GM21723 (cell line): ENCODE results near the gene TCTA.
"Not testable (repeated sequence)": the region's sequence is repeated elsewhere in the genome, so short reads cannot be mapped to it uniquely, and the experiment has no call there.

Experiments
- ATAC-seq: cut with Tn5 transposase; IDR thresholded peaks from one replicate; pipeline ENCODE4 v1.9.1; 2021; ENCODE audit warnings: mild to moderate bottlenecking, moderate library complexity; ENCODE audit not compliant: unreplicated experiment

TCTA gene

GRCh38 chr3:49411968-49412631, at the start of gene TCTA, which contains the start of gene RHOA:
Gene TCTA (plus strand): TSS chr3:49412423. CDS start chr3:49412427, 4 bp downstream.
Gene RHOA (minus strand): TSS chr3:49411976. CDS start chr3:49375589, 36,387 bp downstream.
- ATAC-seq, result peak; percentile 71

DNA sequence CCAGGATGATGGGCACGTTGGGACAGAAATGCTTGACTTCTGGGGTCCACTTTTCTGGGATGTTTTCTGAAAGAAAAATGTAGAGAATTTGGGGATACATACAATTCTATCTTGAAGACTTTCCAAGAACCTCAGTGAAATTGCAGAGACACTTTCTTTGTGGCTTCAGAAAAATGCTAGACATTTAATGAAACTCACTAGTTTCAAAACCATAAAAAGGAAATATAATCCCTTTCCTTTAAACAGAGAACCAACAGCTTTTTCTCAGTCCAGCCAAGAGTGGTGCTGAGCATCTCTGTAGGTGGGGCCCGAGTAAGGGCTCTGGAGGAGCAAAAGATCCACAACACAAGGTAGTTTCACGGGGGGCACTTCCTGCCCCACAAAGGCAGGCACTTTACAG, 49.7 kb upstream of the TCTA start:
- no peak for ATAC-seq

DNA sequence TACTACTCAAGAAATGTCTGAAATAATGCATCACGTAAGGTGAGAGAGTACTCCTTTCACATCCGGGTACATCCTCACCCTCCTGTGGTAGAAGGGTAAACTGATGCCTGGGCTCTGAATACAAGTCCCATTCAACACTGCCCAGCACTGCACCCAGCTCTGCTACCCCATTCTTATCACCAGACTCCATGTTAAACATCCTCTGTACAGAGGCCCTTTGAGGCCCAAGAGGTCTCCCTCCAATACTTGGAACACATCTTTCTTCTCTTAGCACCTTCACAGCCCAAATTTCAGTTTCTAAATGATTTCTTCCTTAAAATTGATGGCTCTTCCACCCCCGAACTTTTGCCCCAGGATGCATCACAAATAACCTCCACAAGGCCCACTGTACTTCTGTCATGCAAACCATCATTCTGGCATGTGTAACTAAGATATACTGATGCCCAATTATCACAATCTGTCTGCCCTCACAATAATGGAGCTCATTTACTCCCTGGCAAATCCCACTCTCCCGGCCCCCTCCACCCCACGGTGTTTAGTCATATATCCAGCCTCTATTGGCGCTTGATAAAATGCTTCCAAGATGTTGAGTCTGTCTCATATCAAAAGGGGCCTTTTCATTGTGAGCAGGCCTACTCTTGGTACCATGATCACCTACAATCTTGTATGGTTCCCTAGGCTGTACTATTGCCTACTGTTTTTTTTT, 41.5 kb upstream of the TCTA start:
- ATAC-seq, result no peak

DNA sequence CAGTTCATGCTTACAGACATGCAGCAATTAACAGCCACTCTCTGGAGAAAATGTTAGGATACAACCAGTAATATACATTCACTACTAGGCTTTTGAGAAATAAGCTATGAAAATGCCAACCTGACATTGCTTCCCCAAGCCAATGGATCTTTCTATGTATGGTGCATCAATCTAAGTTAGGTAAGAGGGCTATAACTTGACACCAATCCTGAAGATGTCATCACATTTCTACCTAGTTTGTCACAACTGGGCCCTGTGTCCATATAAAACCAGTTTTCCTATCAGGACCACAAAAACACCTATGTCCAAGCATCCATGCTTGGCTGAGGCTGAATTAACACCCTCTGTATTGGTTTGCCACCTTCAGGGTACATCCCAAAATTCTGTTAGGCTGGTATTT, 40.3 kb upstream of the TCTA start:
- ATAC-seq, result no peak

DNA sequence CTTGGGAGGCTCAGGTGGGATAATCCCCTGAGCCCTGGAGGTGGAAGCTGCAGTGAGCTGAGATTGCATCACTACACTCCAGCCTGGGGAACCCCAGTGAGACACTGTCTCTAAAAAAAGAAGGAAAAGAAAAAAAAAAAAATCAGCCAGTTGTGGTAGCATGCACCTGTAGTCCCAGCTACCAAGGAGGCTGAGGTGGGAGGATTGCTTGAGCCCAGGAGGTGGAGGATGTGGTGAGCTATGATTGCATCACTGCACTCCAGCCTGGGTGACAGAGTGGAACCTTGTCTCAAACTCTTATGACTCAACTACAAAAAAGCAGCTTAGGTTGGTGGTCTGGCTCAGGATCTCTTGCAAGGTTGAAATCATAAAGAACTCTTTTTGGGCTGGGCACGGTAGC, 34.7 kb upstream of the TCTA start:
- peak; percentile 59 for ATAC-seq

- no peak for ATAC-seq
These were observed 33.9 kb upstream of the TCTA start for GRCh38 chr3:49378249-49378895.

DNA sequence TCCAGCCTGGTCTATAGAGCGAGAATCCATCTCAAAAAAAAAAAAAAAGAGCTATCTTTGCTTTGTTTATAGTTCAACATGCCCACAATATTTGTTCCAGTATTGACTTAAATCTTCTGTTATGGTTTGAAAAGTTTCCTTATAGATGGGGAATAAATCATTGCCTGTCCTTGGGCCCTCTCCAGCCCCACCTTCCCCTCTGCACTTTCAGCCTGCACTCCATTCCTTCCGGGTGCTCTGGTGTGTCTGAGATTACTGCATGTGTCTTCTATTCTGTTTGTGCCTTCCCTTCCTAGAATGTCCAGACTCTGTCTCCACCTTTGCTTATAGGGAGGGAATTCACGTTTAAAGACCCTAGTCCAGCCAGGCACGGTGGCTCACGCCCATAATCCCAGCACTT, 28.8 kb upstream of the TCTA start:
- no peak for ATAC-seq

DNA sequence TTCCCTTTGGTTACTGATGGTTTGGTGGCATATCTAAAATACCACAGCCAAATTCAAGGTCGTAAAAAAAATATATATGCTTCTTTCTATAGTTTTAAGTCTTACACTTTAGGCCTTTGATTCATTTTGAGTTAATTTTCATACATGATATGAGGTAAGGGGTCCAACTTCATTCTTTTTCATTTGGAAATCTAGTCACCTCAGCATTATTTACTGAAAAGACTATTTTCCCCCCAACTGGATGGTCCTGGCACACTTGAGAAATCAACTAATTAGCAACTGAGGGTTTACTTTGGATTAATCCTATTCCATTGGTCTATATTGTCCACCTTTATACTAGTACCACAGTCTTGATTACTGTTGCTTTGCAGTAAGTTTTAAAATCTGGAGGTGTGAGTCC, 26.6 kb upstream of the TCTA start:
- ATAC-seq, result no peak

GRCh38 chr3:49386056-49386756, 26.0 kb upstream of the TCTA start:
- ATAC-seq, result no peak

GRCh38 chr3:49387721-49388120, 24.5 kb upstream of the TCTA start:
- no peak for ATAC-seq

GRCh38 chr3:49388289-49388820, 23.9 kb upstream of the TCTA start:
- no peak for ATAC-seq

DNA sequence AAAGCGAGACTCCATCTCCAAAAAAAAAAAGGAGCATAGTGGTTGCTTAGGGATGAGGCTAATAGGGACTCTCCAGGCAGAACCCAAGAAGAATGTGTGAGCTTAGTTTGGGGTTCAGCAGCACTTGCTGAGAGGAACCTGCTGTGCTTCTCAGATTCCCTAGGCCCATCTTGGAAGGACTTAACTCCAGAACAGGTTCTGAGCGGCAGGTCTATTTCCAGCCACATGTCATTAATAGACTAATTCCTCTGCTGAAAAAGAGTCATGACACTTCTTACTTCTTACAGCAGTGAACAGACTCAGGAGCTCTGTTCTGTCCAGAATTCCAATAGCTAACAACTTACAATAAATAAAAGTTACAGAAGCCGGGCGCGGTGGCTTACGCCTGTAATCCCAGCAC, 22.9 kb upstream of the TCTA start:
- ATAC-seq, result no peak

- not testable (repeated sequence) for ATAC-seq
These were observed 20.9 kb upstream of the TCTA start for GRCh38 chr3:49391310-49391709.

- ATAC-seq, result no peak
These were observed 14.8 kb upstream of the TCTA start for GRCh38 chr3:49397470-49397869.

GRCh38 chr3:49399461-49399860, 12.8 kb upstream of the TCTA start:
- ATAC-seq, result no peak

- no peak for ATAC-seq
These were observed 10.5 kb upstream of the TCTA start for GRCh38 chr3:49401766-49402165.

DNA sequence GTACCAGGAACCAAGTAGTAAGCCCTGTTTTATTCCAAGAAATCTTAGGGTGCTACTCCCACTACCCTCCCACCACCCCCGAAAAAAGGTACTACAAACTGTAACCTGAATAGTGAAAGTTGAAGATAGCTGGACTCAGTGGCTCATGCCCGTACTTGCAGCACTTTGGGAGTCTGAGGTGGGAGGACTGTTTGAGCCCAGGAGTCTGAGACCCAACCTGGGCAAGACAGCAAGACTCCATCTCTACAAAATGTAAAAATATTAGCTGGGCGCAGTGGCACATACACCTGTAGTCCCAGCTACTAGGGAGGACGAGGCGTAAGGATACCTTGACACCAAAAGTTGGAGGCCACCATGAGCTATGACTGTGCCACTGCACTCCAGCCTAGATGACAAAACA, 8.3 kb upstream of the TCTA start:
- ATAC-seq, result no peak

DNA sequence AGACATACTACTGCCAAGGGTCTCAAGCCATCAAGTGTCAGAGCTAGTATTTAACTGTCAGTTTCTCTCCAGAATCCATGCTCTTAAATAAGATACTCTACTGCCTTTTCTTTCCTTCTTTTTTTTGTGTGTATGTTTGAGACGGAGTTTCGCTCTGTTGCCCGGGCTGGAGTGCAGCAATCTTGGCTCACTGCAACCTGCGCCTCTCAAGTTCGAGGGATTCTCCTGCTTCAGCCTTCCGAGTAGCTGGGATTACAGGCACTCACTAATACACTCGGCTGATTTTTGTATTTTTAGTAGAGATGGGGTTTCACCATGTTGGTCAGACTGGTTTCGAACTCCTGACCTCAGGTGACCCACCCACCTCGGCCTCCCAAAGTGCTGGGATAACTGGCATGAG, 6.7 kb upstream of the TCTA start:
- not testable (repeated sequence) for ATAC-seq

DNA sequence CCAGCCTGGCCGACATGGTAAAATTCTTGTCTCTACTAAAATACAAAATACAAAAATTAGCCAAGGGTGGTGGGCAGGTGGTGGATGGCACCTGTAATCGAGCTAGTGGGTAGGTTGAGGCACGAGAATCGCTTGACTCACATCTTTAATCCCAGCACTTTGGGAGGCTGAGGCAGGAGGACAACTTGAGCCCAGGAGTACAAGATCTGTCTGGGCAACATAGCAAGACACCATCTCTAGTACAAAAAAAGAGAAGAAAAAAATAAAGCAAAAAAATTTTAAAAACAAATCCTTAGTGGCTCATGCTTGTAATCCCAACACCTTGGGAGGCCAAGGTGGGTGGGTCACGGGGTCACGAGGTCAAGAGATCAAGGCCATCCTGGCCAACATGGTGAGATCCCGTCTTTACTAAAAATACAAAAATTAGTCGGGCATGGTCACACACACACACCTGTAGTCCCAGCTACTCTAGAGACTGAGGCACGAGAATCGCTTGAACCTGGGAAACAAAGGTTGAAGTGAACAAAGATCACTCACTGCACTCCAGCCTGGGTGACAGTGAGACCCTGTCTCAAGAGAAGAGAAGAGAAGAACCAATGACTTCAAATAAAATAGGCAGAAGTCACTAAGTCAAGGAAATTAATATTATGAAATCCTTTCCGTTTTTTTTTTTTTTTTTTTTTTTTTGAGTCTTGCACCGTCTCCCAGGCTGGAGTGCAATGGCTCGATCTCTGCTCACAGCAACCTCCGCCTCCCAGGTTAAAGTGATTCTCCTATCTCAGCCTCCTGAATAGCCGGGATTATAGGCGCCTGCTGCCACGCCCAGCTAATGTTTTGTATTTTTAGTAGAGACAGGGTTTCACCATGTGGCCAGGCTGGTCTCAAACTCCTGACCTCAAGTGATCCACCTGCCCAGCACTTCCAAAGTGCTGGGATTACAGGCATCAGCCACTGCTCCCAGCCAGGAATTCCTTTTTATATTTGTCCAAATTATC, 5.4 kb upstream of the TCTA start:
- ATAC-seq, result no peak
